IPS-18a (cell line): Measurements from ENCODE around the gene ILF3.
"Not testable (repeated sequence)": the region's sequence is repeated elsewhere in the genome, so short reads cannot be mapped to it uniquely, and the experiment has no call there.

Experiments
- H3K27ac ChIP-seq: one replicate; pipeline ENCODE4 v1.5.1; 2013; ENCODE audit warnings: low read length
- H3K27me3 ChIP-seq: one replicate; pipeline ENCODE4 v1.6.1; 2013; ENCODE audit warnings: mild to moderate bottlenecking, low read length; ENCODE audit not compliant: control insufficient read depth, insufficient read depth
- H3K36me3 ChIP-seq: one replicate; pipeline ENCODE4 v1.6.1; 2013; ENCODE audit warnings: low read depth, low read length; ENCODE audit not compliant: control insufficient read depth
- H3K4me1 ChIP-seq: one replicate; pipeline ENCODE4 v1.6.1; 2013; ENCODE audit warnings: low read depth, low read length; ENCODE audit not compliant: control insufficient read depth
- H3K4me3 ChIP-seq: one replicate; pipeline ENCODE4 v1.5.1; 2013; ENCODE audit warnings: low read length
- H3K9ac ChIP-seq: one replicate; pipeline ENCODE4 v1.6.1; 2013; ENCODE audit warnings: mild to moderate bottlenecking, low read length, moderate library complexity
- H3K9me3 ChIP-seq: one replicate; pipeline ENCODE4 v1.6.1; 2013; ENCODE audit warnings: low read depth, low read length; ENCODE audit not compliant: control insufficient read depth

Gene ILF3

DNA sequence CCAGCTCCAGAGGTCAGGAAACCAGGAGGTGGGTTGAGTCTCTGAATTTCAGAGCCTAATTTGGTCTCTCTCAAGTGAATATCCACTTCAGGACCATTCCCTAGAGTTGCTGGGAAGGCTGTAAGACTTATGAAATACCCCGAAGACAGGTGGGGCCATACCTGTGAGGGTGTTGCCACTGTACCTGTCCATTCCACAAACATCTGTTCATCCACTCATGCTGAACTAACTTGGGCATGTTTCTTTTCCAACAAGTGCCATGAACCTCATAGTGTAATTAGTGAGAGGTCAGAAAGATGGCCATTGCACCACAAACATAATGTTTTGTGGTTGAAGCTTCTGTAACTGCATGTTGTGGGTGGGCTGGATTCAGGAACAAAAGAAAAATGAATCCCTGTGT is 7.8 kb downstream of the ILF3 start:
- H3K4me3 ChIP-seq, result no peak overlapping the region
- H3K9me3 ChIP-seq, result no peaks in the 10 kb centered on the region
- H3K36me3 ChIP-seq, result peaks cover 55% of the 10 kb centered on the region
- H3K9ac ChIP-seq, result no peak overlapping the region
- no peaks in the 10 kb centered on the region for H3K4me1 ChIP-seq
- no peaks in the 10 kb centered on the region for H3K27me3 ChIP-seq
- H3K27ac ChIP-seq, result no peak overlapping the region

DNA sequence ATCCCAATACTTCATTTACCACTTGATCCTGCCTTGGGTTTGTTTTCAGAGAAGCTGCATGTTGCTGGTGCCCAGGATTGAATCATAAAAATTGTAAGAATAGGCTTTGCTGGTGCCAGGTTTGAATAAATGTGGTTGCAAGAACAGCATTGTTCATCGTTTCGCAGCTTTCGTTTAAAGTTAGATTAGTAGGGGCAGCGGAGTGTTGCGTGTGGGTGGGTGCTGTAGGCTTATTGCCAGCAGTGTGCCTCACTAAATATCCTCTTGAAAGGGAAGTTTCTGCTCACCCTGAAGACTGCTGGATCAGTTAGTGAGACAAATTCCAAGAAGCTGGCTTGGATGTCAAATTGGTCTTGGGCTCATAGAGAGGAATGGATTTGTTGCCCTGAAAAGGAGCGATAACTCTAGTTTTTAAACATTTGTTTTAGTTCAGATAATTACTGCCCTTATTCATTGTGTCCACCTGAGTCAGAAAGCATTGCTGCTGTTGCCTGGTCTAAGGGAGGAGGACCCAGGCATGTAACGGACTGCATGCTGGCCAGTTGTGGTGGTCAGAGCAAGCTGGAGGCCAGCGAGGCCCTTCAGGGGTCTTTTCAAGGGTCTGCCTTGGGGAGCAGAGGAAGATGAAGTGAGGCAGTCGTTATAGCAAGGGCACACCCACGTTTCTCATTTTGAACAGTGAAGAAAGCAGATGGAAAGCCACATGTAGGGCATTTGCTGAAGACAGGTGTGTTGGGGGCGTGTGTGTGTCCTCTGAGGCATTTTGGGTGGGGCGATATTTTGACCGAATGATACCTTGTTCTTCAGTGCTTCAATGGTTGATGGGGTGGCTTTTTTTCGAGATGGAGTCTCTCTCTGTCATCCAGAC is 8.5 kb downstream of the ILF3 start:
- Histone ChIP-seq H3K36me3 (peaks cover 52% of the 10 kb centered on the region), H3K4me3 (no peak overlapping the region), H3K9ac (no peak overlapping the region), H3K9me3 (no peaks in the 10 kb centered on the region), H3K27ac (no peak overlapping the region), H3K4me1 (no peaks in the 10 kb centered on the region), H3K27me3 (no peaks in the 10 kb centered on the region)

DNA sequence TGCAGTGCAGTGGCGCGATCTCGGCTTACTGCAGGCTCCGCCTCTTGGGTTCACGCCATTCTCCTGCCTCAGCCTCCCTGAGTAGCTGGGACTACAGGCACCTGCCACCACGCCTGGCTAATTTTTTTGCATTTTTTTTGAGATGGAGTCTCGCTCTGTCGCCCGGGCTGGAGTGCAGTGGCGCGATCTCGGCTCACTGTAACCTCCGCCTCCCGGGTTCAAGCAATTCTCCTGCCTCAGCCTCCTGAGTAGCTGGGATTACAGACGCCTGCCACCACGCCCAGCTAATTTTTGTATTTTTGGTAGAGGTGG is 9.1 kb downstream of the ILF3 start:
- peaks cover 54% of the 10 kb centered on the region for H3K36me3 ChIP-seq

DNA sequence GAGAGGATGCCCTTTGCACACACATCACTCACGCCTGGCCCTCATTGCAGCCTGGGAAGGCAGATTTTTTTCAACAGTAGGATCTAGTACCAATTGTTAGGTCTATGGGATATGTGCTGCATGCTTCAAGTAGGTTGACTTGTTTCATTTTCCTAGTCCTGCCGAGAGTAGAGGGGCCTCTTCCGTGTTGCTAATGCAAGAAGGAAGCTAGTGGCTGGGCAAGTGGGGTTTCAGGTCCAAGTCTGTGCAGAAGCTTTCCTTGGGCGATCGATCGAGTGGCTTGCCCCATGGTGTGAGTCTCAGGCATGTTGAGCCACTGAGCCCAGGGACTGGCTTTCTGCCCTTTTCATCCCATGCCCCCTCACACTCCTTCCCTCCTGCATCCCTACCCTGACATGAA is 13.7 kb downstream of the ILF3 start:
- Histone ChIP-seq H3K27me3 (no peaks in the 10 kb centered on the region), H3K9ac (no peak overlapping the region), H3K4me1 (no peaks in the 10 kb centered on the region), H3K36me3 (peaks cover 63% of the 10 kb centered on the region), H3K4me3 (no peak overlapping the region), H3K9me3 (no peaks in the 10 kb centered on the region), H3K27ac (no peak overlapping the region)

More for the DNA sequence above, 9.1 kb downstream of the ILF3 start:
- H3K27me3 ChIP-seq, H3K27ac ChIP-seq, H3K4me1 ChIP-seq, H3K9ac ChIP-seq, H3K4me3 ChIP-seq, H3K9me3 ChIP-seq: not testable (repeated sequence)

DNA sequence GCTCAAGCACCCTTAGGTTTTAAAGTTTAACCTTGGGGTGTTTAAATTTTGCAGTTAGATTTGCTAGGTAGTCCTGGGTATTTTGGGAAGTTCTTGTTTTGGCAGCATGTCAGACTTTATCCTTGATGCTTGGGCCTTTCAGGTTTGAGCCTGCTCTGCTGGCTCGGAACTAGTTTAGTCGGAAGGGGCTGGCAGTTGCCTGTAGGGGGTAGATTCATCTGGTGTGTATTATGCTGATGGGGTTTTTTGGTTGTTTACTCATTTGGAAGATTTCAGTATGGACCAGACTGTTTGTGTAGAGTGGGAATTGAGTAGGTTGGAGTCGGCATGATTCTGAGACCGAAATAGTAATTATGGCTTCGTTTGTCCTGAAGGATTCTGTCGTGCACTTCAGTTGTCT is 15.1 kb downstream of the ILF3 start:
- Histone ChIP-seq H3K9ac (no peak overlapping the region), H3K27me3 (no peaks in the 10 kb centered on the region), H3K9me3 (no peaks in the 10 kb centered on the region), H3K27ac (no peak overlapping the region), H3K36me3 (peaks cover 74% of the 10 kb centered on the region), H3K4me1 (no peaks in the 10 kb centered on the region), H3K4me3 (no peak overlapping the region)

DNA sequence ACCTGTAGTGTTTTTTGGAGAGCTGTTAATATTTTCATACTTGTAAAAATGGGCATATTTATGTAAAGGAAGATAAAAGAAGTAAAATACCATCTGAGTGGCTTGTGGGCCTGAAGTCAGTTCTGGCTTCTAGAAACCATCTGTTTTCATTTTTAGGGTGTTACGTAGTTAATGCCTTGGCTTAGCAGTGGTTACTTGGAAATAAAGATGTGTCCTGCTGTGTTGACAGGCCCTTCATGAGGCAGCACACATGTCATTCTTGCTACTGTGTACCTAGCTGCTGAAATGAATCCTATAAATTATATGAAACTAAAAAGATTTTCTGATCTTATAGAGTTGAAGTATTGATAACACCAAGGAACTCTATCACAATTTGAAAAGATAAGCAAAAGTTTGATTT is 16.0 kb downstream of the ILF3 start:
- H3K9me3 ChIP-seq, result no peaks in the 10 kb centered on the region
- peaks cover 82% of the 10 kb centered on the region for H3K36me3 ChIP-seq
- H3K27me3 ChIP-seq, result no peaks in the 10 kb centered on the region
- no peak overlapping the region for H3K9ac ChIP-seq
- H3K27ac ChIP-seq, result no peak overlapping the region
- no peaks in the 10 kb centered on the region for H3K4me1 ChIP-seq
- H3K4me3 ChIP-seq, result no peak overlapping the region

DNA sequence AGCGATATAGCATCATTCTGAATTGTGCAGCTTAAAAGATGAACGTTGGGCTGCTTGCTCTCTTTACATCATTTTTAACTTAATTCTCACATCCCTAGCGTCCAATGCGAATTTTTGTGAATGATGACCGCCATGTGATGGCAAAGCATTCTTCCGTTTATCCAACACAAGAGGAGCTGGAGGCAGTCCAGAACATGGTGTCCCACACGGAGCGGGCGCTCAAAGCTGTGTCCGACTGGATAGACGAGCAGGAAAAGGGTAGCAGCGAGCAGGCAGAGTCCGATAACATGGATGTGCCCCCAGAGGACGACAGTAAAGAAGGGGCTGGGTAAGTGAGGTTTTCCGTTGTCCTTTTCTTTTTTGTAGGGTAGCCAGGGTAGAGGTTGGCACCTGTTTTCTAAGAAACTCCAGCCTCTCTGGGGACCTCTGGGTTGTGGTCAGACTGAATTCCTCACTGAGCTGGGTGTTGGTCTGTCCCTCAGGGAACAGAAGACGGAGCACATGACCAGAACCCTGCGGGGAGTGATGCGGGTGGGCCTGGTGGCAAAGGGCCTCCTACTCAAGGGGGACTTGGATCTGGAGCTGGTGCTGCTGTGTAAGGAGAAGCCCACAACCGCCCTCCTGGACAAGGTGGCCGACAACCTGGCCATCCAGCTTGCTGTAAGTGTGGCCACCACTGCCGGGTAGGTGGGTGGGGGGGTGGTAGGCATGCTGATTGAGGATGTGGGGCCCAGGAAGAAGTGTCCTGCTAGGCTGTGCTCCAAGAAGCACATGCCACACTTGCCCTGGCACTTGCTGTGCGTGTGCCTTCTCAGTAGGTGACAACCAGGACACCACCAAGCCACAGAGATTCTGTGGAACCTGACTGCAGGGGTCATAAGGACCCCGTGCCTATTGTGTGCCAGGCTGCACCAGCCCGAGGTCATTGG is 17.0 kb downstream of the ILF3 start:
- H3K9me3 ChIP-seq, result no peaks in the 10 kb centered on the region
- no peak overlapping the region for H3K4me3 ChIP-seq
- H3K36me3 ChIP-seq, result peaks cover 87% of the 10 kb centered on the region
- no peaks in the 10 kb centered on the region for H3K4me1 ChIP-seq
- H3K27me3 ChIP-seq, result no peaks in the 10 kb centered on the region
- no peak overlapping the region for H3K27ac ChIP-seq
- no peak overlapping the region for H3K9ac ChIP-seq

DNA sequence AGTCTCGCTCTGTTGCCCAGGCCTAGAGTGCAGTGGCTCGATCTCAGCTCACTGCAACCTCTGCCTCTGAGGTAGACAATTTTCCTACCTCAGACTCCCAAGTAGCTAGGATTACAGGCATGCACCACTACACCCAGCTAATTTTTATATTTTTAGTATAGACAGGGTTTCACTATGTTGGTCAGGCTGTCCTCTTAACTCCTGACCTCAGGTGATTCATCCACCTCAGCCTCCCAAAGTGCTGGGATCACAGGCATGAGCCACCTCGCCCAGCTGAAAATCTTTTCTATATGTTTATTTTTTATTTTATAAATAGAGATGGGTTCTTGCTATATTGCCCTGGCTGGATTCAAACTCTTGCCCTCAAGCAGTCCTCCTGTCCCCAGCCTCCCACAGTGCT is 17.8 kb downstream of the ILF3 start:
- H3K4me1 ChIP-seq, H3K27me3 ChIP-seq, H3K27ac ChIP-seq, H3K4me3 ChIP-seq, H3K9ac ChIP-seq, H3K9me3 ChIP-seq: not testable (repeated sequence)
- peaks cover 83% of the 10 kb centered on the region for H3K36me3 ChIP-seq

DNA sequence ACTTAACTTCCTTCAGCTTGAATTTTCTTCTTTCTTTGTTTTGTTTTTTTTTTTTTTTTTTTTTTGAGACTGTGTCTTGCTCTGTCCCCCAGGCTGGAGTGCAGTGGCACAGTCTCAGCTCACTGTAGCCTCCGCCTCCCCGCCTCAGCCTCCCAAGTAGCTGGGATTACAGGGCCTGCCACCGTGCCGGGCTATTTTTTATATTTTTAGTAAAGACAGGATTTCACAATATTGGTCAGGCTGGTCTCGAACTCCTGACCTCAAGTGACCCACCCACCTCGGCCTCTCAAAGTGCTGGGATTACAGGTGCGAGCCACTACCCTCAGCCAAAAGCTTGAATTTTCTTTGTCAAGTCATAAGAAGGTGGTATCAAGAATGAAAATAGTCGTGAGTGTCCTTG is 21.1 kb downstream of the ILF3 start:
- not testable (repeated sequence) for H3K9me3 ChIP-seq, H3K9ac ChIP-seq, H3K27me3 ChIP-seq, H3K4me3 ChIP-seq, H3K4me1 ChIP-seq, H3K27ac ChIP-seq
- H3K36me3 ChIP-seq, result peaks cover 92% of the 10 kb centered on the region

DNA sequence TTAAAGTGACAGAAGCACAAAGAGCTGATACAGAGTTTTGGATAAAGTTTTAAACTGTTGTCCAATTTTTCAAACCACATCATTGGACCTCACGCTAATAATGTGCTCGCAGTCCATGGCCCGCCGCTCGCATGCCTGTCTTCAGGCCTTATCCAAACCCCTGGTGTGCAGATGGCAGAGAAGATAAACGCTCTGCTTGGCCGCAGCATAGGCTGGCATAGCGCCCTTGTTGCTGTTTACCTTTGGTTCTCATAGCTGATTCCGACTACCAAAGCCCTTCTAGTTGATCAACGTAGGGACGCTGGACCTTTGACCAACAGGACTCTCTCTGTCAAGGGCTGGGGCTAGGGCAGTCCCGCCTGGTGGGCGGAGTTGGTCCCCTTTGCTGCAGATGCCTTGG is 23.6 kb downstream of the ILF3 start:
- peaks cover 93% of the 10 kb centered on the region for H3K36me3 ChIP-seq
- no peaks in the 10 kb centered on the region for H3K4me1 ChIP-seq
- no peaks in the 10 kb centered on the region for H3K27me3 ChIP-seq
- no peaks in the 10 kb centered on the region for H3K9me3 ChIP-seq
- H3K4me3 ChIP-seq, result no peak overlapping the region
- H3K27ac ChIP-seq, result no peak overlapping the region
- no peak overlapping the region for H3K9ac ChIP-seq

DNA sequence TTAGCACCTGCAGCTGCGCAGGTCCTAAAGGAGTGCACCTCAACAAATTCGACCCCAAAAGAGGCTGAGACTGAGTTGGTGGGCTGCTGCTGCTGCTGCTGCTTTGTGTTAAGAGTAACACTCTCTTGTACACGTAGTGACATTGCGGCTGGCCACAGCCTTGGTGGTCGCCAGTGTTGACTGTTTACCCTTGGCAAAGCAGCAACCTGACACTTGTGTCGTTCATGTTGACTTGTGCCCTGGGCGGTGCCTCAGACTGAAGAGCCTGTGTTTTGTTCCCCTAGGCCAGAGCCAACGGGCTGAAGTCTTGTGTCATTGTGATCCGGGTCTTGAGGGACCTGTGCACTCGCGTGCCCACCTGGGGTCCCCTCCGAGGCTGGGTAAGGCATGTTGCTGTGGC is 24.7 kb downstream of the ILF3 start:
- no peak overlapping the region for H3K4me3 ChIP-seq
- no peaks in the 10 kb centered on the region for H3K27me3 ChIP-seq
- peaks cover 93% of the 10 kb centered on the region for H3K36me3 ChIP-seq

More for the DNA sequence above, 24.7 kb downstream of the ILF3 start:
- Histone ChIP-seq H3K9me3 (no peaks in the 10 kb centered on the region), H3K9ac (no peak overlapping the region), H3K27ac (no peak overlapping the region), H3K4me1 (no peaks in the 10 kb centered on the region)
